HG03521 (cell line): Measurements from ENCODE around the gene SELENOV.

Experiments used
- ATAC-seq: cut with Tn5 transposase; IDR thresholded peaks from one replicate; pipeline ENCODE4 v1.9.1; 2021; ENCODE audit warnings: mild to moderate bottlenecking, moderate library complexity; ENCODE audit not compliant: unreplicated experiment

The SELENOV gene

GRCh38 chr19:39557811-39558623, 43.1 kb downstream of the SELENOV start:
- ATAC-seq = no peak

GRCh38 chr19:39558624-39559117, 43.7 kb downstream of the SELENOV start:
- no peak for ATAC-seq

- no peak for ATAC-seq
Measured at GRCh38 chr19:39563408-39563807, 48.5 kb downstream of the SELENOV start.

GRCh38 chr19:39566064-39566463, 51.1 kb downstream of the SELENOV start:
- ATAC-seq = no peak

- no peak for ATAC-seq
Measured at GRCh38 chr19:39568604-39569003, 53.7 kb downstream of the SELENOV start.
